Endothelial cell of umbilical vein (primary cell): ENCODE results near the gene DIP2C. TPM values are rescaled to one million over a fixed set of nuclear protein-coding genes. Genes with fewer than 3 reads are reported as not detected.

Experiments used
- BruUV-seq: library from RNA; stranded (reverse); fragments of 400-500 nt; replicated peaks from 2 replicates; lab custom pipeline; 2021; lab: Mats Ljungman, UMichigan
- CTCF ChIA-PET: fragments of 300-600, 350-600 bp; sonication (Branson Sonifier 250); formaldehyde crosslinking; loops from one replicate; lab custom pipeline; 2021; ENCODE audit warnings: antibody characterized with exemption, inconsistent platforms; lab: Charles Lee
- POLR2A ChIA-PET: fragments of 300-600, 350-600 bp; sonication (Branson Sonifier 250); formaldehyde crosslinking; loops from one replicate; lab custom pipeline; 2021; ENCODE audit warnings: antibody characterized with exemption, inconsistent platforms; lab: Charles Lee
- DNase-seq: peaks from one replicate; pipeline ENCODE4 v3.0.0-alpha.2; 2011; ENCODE audit warnings: low read depth, low spot score
- FAIRE-seq: peaks from 2 replicates; lab custom pipeline; 2011; peaks lifted over from hg19 to GRCh38; lab: Jason Lieb, UNC
- H2AFZ ChIP-seq: 2 replicates; pipeline ENCODE4 v1.6.0; 2012; ENCODE audit warnings: low read depth, low read length, control low read depth, inconsistent platforms
- H3K27ac ChIP-seq: 2 replicates; pipeline ENCODE4 v1.5.1; 2011; ENCODE audit warnings: low read depth, mild to moderate bottlenecking, control low read depth, low read length, moderate library complexity; ENCODE audit not compliant: insufficient read depth
- H3K27me3 ChIP-seq, 2 experiments: 2 replicates each; pipeline versions ENCODE4 v1.6.0 to v1.6.1; 2011; ENCODE audit warnings: low read length in 2 of 2, mixed read lengths in 1 of 2; ENCODE audit not compliant: control insufficient read depth in 2 of 2, insufficient read depth in 2 of 2
- H3K36me3 ChIP-seq, 2 experiments: 2 replicates in 1 of 2; 3 replicates in 1 of 2; pipeline ENCODE4 v1.5.1; 2011; ENCODE audit warnings: low read length in 2 of 2, mild to moderate bottlenecking in 1 of 2, moderate library complexity in 1 of 2; ENCODE audit not compliant: control insufficient read depth in 2 of 2, insufficient read depth in 2 of 2; ENCODE audit errors: extremely low read depth in 1 of 2
- H3K4me1 ChIP-seq: 3 replicates; pipeline ENCODE4 v1.5.1; 2011; ENCODE audit warnings: mild to moderate bottlenecking, low read length; ENCODE audit not compliant: control insufficient read depth, insufficient read depth; ENCODE audit errors: extremely low read depth
- H3K4me2 ChIP-seq: 2 replicates; pipeline ENCODE4 v1.6.1; 2011; ENCODE audit warnings: low read length, control low read depth, mixed read lengths; ENCODE audit not compliant: insufficient read depth
- H3K4me3 ChIP-seq, 3 experiments: fragments of 200-600 bp in 1 of 3; sonication (generic), shearing (Covaris generic) in 1 of 3; replicated peaks in 1 of 3; 2 replicates each; pipeline ENCODE4 v1.5.1; 2011 to 2016; ENCODE audit warnings: control low read depth in 3 of 3, low read length in 3 of 3, mild to moderate bottlenecking in 2 of 3, inconsistent platforms in 1 of 3, low read depth in 1 of 3, moderate library complexity in 1 of 3; ENCODE audit not compliant: insufficient read depth in 1 of 3
- H3K79me2 ChIP-seq: 2 replicates; pipeline ENCODE4 v1.6.0; 2012; ENCODE audit warnings: low read length, inconsistent platforms; ENCODE audit not compliant: control insufficient read depth, insufficient read depth
- H3K9ac ChIP-seq: replicated peaks from 2 replicates; pipeline ENCODE3; 2011; ENCODE audit warnings: low read length, control low read depth; ENCODE audit not compliant: insufficient read depth; ENCODE audit errors: extremely low read depth
- H3K9me1 ChIP-seq: replicated peaks from 3 replicates; pipeline ENCODE4 v1.6.0; 2011; ENCODE audit warnings: mild to moderate bottlenecking, low read length; ENCODE audit not compliant: control insufficient read depth, insufficient read depth; ENCODE audit errors: extremely low read depth
- H3K9me3 ChIP-seq: replicated peaks from 2 replicates; pipeline ENCODE4 v1.5.1; 2012; ENCODE audit warnings: low read length, inconsistent platforms; ENCODE audit not compliant: control insufficient read depth, insufficient read depth
- H4K20me1 ChIP-seq: replicated peaks from 2 replicates; pipeline ENCODE3; 2011; ENCODE audit warnings: mild to moderate bottlenecking, low read length; ENCODE audit not compliant: control insufficient read depth, insufficient read depth; ENCODE audit errors: extremely low read depth
- GATA2 ChIP-seq: IDR thresholded peaks from 2 replicates; pipeline ENCODE4 v1.7.0; 2011; ENCODE audit warnings: low read depth, mild to moderate bottlenecking, moderate library complexity, mixed read lengths, low read length; ENCODE audit not compliant: insufficient read length, insufficient read depth
- MAX ChIP-seq: IDR thresholded peaks from 2 replicates; pipeline ENCODE4 v1.6.1; 2011; ENCODE audit not compliant: insufficient read depth, insufficient read length
- POLR2A ChIP-seq: IDR thresholded peaks from 2 replicates; pipeline ENCODE4 v1.6.1; 2012; ENCODE audit warnings: low read depth, mild to moderate bottlenecking, control low read depth, low read length
- dilution Hi-C: fragments of 300-500 bp; cut with MboI; formaldehyde crosslinking; loops from one replicate; pipeline ENCODE4 v1.15.0; 2019; ENCODE audit warnings: low sequenced_read_pairs; ENCODE audit not compliant: extremely low pct_ligation_motif_present
- intact Hi-C: fragments of 100-400 bp; cut with micrococcal nuclease; formaldehyde crosslinking; loops from one replicate; pipeline ENCODE4 v1.10.0; 2022
- polyA plus RNA-seq, 4 experiments: library from polyadenylated mRNA; depleted of rRNA in 3 of 4; stranded (reverse) in 3 of 4; unstranded in 1 of 4; fragments of >200 nt; gene quantifications; 2 replicates each; pipeline versions ENCODE4 v1.2.1 to v1.2.3, GENCODE V29; 2011 to 2012; ENCODE audit warnings: missing spikeins in 1 of 4
- total RNA-seq: library from RNA; stranded (reverse); gene quantifications from 2 replicates; pipeline ENCODE4 v1.2.3, GENCODE V29; 2021

The DIP2C gene
- total and polyA plus RNA-seq, 2 donors (not counting 3 experiments of a cell fraction or from before 2014, with no cell fraction given) = 3.6 to 10.7 TPM

GRCh38 chr10:375815-376505 lies 313.5 kb downstream of the DIP2C start:
- intact Hi-C loops (no loop called here), dilution Hi-C loops (no loop called here)
- CTCF ChIA-PET = interaction anchor here (1.3 kb wide), 1 partner anchor 9 kb away, joined by 6 read pairs; no protein-coding TSS in a partner anchor
- Histone ChIP-seq H3K4me3 (no peak overlapping the region), H3K4me1 (no peaks in the 10 kb centered on the region), H3K9me1 (no peaks in the 10 kb centered on the region), H3K9me3 (no peaks in the 10 kb centered on the region), H2AFZ (no peak overlapping the region), H3K27ac (no peak overlapping the region), H3K79me2 (no peaks in the 10 kb centered on the region), H3K4me2 (no peak overlapping the region), H3K27me3 (no peaks in the 10 kb centered on the region), H3K9ac (no peak overlapping the region), H4K20me1 (no peaks in the 10 kb centered on the region), H3K36me3 (no peaks in the 10 kb centered on the region)
- no peak for FAIRE-seq
- BruUV-seq = no TSS peak
- DNase-seq = no peak
- no peak for TF ChIP-seq MAX
- POLR2A ChIA-PET = no interaction called here

DNA sequence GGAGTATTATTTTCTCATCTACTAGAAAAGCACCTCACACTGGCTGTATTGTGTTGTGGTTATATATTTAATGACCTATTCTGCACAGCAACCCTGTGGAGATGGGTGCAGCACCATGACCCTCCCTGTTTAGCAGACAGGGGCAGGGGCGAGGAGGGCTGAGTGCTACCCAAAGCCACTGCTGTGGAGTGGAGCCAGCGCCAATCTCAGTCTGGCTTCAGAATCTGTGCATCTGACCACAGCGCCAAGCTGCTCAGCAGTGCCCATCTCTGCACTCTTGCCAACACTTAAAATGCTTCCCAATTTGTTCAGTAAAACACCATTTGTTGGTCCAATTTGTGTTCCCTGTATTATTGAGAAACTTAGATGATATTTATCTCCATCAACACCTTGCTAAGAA lies 315.1 kb downstream of the DIP2C start:
- DNase-seq (no peak), FAIRE-seq (no peak)
- POLR2A ChIA-PET = no interaction called here
- Histone ChIP-seq H3K9me1 (no peaks in the 10 kb centered on the region), H3K36me3 (no peaks in the 10 kb centered on the region), H2AFZ (no peak overlapping the region), H3K9me3 (no peaks in the 10 kb centered on the region), H3K4me3 (no peak overlapping the region), H3K27me3 (no peaks in the 10 kb centered on the region), H4K20me1 (no peaks in the 10 kb centered on the region), H3K27ac (no peak overlapping the region), H3K79me2 (no peaks in the 10 kb centered on the region), H3K4me1 (no peaks in the 10 kb centered on the region), H3K9ac (no peak overlapping the region), H3K4me2 (no peak overlapping the region)
- dilution Hi-C loops = no loop called here
- intact Hi-C loops = no loop called here
- TF ChIP-seq POLR2A = no peak
- TF ChIP-seq GATA2 = no peak
- BruUV-seq = no TSS peak
- CTCF ChIA-PET = no interaction called here
